ENCODE data around the gene PIK3R6.

PIK3R6 gene

GRCh38 chr17:8867361-8867981 is at the start of gene PIK3R6:
PIK3R6 (minus strand) TSS chr17:8867674; CDS start chr17:8849794, 17,880 bp downstream.
- H3K27me3 Mint-ChIP-seq (ENCODE audit: low read depth), result no peaks in the 10 kb centered on the region
- peak within 1 kb of the TSS; percentile 92 for H3K4me3 Mint-ChIP-seq
- H3K4me1 Mint-ChIP-seq (ENCODE audit: low read depth), result peaks cover 38% of the 10 kb centered on the region
- H3K36me3 Mint-ChIP-seq (ENCODE audit: low read depth), result peaks cover 11% of the 10 kb centered on the region
- H3K9me3 Mint-ChIP-seq, result no peaks in the 10 kb centered on the region
- H3K27ac Mint-ChIP-seq, result peak within 1 kb of the TSS; percentile 85

- H3K4me1 Mint-ChIP-seq (ENCODE audit: low read depth), result peaks cover 6% of the 10 kb centered on the region
- H3K27ac Mint-ChIP-seq, result no peak overlapping the region
Measured at GRCh38 chr17:8916466-8916865, 49.0 kb upstream of the PIK3R6 start.

GRCh38 chr17:8914554-8914953 is 47.1 kb upstream of the PIK3R6 start:
- H3K9me3 Mint-ChIP-seq, result peaks cover 11% of the 10 kb centered on the region
- H3K4me3 Mint-ChIP-seq, result no peak overlapping the region
- peaks cover 5% of the 10 kb centered on the region for H3K4me1 Mint-ChIP-seq (ENCODE audit: low read depth)
- H3K27ac Mint-ChIP-seq, result no peak overlapping the region
- peaks cover 40% of the 10 kb centered on the region for H3K36me3 Mint-ChIP-seq (ENCODE audit: low read depth)
- H3K27me3 Mint-ChIP-seq (ENCODE audit: low read depth), result no peaks in the 10 kb centered on the region

More at GRCh38 chr17:8916466-8916865, 49.0 kb upstream of the PIK3R6 start:
- H3K9me3 Mint-ChIP-seq, result peaks cover 11% of the 10 kb centered on the region
- no peak overlapping the region for H3K4me3 Mint-ChIP-seq
- no peaks in the 10 kb centered on the region for H3K27me3 Mint-ChIP-seq (ENCODE audit: low read depth)
- peaks cover 39% of the 10 kb centered on the region for H3K36me3 Mint-ChIP-seq (ENCODE audit: low read depth)

- peaks cover 43% of the 10 kb centered on the region for H3K36me3 Mint-ChIP-seq (ENCODE audit: low read depth)
- H3K27me3 Mint-ChIP-seq (ENCODE audit: low read depth), result no peaks in the 10 kb centered on the region
Measured at GRCh38 chr17:8913879-8914278, 46.4 kb upstream of the PIK3R6 start.

GRCh38 chr17:8913091-8913490 is 45.6 kb upstream of the PIK3R6 start:
- Mint-ChIP-seq H3K4me1 (ENCODE audit: low read depth) (peaks cover 2% of the 10 kb centered on the region), H3K9me3 (peaks cover 6% of the 10 kb centered on the region), H3K36me3 (ENCODE audit: low read depth) (peaks cover 45% of the 10 kb centered on the region), H3K27ac (no peak overlapping the region), H3K27me3 (ENCODE audit: low read depth) (no peaks in the 10 kb centered on the region), H3K4me3 (no peak overlapping the region)

More at GRCh38 chr17:8913879-8914278, 46.4 kb upstream of the PIK3R6 start:
- H3K4me1 Mint-ChIP-seq (ENCODE audit: low read depth), result peaks cover 4% of the 10 kb centered on the region
- H3K27ac Mint-ChIP-seq, result no peak overlapping the region
- H3K4me3 Mint-ChIP-seq, result no peak overlapping the region
- H3K9me3 Mint-ChIP-seq, result peaks cover 10% of the 10 kb centered on the region

- peaks cover 4% of the 10 kb centered on the region for H3K9me3 Mint-ChIP-seq
- no peak overlapping the region for H3K4me3 Mint-ChIP-seq
- H3K4me1 Mint-ChIP-seq (ENCODE audit: low read depth), result peaks cover 2% of the 10 kb centered on the region
- peaks cover 43% of the 10 kb centered on the region for H3K36me3 Mint-ChIP-seq (ENCODE audit: low read depth)
- no peak overlapping the region for H3K27ac Mint-ChIP-seq
- H3K27me3 Mint-ChIP-seq (ENCODE audit: low read depth), result no peaks in the 10 kb centered on the region
Measured at GRCh38 chr17:8912084-8912981, 44.9 kb upstream of the PIK3R6 start.

GRCh38 chr17:8910969-8911604 is 43.6 kb upstream of the PIK3R6 start:
- H3K4me3 Mint-ChIP-seq, result no peak overlapping the region
- no peaks in the 10 kb centered on the region for H3K9me3 Mint-ChIP-seq
- H3K27ac Mint-ChIP-seq, result no peak overlapping the region
- no peaks in the 10 kb centered on the region for H3K27me3 Mint-ChIP-seq (ENCODE audit: low read depth)
- H3K4me1 Mint-ChIP-seq (ENCODE audit: low read depth), result peaks cover 2% of the 10 kb centered on the region
- peaks cover 38% of the 10 kb centered on the region for H3K36me3 Mint-ChIP-seq (ENCODE audit: low read depth)

- no peak overlapping the region for H3K4me3 Mint-ChIP-seq
- H3K27me3 Mint-ChIP-seq (ENCODE audit: low read depth), result no peaks in the 10 kb centered on the region
- H3K36me3 Mint-ChIP-seq (ENCODE audit: low read depth), result peaks cover 41% of the 10 kb centered on the region
- H3K9me3 Mint-ChIP-seq, result no peaks in the 10 kb centered on the region
- peaks cover 4% of the 10 kb centered on the region for H3K4me1 Mint-ChIP-seq (ENCODE audit: low read depth)
- H3K27ac Mint-ChIP-seq, result no peak overlapping the region
Measured at GRCh38 chr17:8909586-8910270, 42.3 kb upstream of the PIK3R6 start.

- H3K27ac Mint-ChIP-seq, result no peak overlapping the region
- no peak overlapping the region for H3K4me3 Mint-ChIP-seq
- peaks cover 55% of the 10 kb centered on the region for H3K36me3 Mint-ChIP-seq (ENCODE audit: low read depth)
- H3K9me3 Mint-ChIP-seq, result no peaks in the 10 kb centered on the region
- H3K4me1 Mint-ChIP-seq (ENCODE audit: low read depth), result peaks cover 19% of the 10 kb centered on the region
- H3K27me3 Mint-ChIP-seq (ENCODE audit: low read depth), result no peaks in the 10 kb centered on the region
Measured at GRCh38 chr17:8905331-8905730, 37.9 kb upstream of the PIK3R6 start.

GRCh38 chr17:8904686-8905085 is 37.2 kb upstream of the PIK3R6 start:
- Mint-ChIP-seq H3K36me3 (ENCODE audit: low read depth) (peaks cover 58% of the 10 kb centered on the region), H3K9me3 (no peaks in the 10 kb centered on the region), H3K4me3 (no peak overlapping the region), H3K27me3 (ENCODE audit: low read depth) (no peaks in the 10 kb centered on the region), H3K4me1 (ENCODE audit: low read depth) (peaks cover 25% of the 10 kb centered on the region), H3K27ac (no peak overlapping the region)

- H3K9me3 Mint-ChIP-seq, result no peaks in the 10 kb centered on the region
- H3K4me1 Mint-ChIP-seq (ENCODE audit: low read depth), result peaks cover 27% of the 10 kb centered on the region
- H3K4me3 Mint-ChIP-seq, result no peak overlapping the region
- H3K36me3 Mint-ChIP-seq (ENCODE audit: low read depth), result peaks cover 56% of the 10 kb centered on the region
- no peaks in the 10 kb centered on the region for H3K27me3 Mint-ChIP-seq (ENCODE audit: low read depth)
- H3K27ac Mint-ChIP-seq, result no peak overlapping the region
Measured at GRCh38 chr17:8904201-8904600, 36.7 kb upstream of the PIK3R6 start.

GRCh38 chr17:8900626-8901585 is 33.4 kb upstream of the PIK3R6 start:
- Mint-ChIP-seq H3K4me1 (ENCODE audit: low read depth) (peaks cover 53% of the 10 kb centered on the region), H3K27me3 (ENCODE audit: low read depth) (no peaks in the 10 kb centered on the region), H3K9me3 (no peaks in the 10 kb centered on the region), H3K4me3 (peak overlapping the region; percentile 23), H3K27ac (peak overlapping the region; percentile 66), H3K36me3 (ENCODE audit: low read depth) (peaks cover 76% of the 10 kb centered on the region)

- Mint-ChIP-seq H3K4me3 (peak overlapping the region; percentile 12), H3K27me3 (ENCODE audit: low read depth) (no peaks in the 10 kb centered on the region), H3K36me3 (ENCODE audit: low read depth) (peaks cover 77% of the 10 kb centered on the region), H3K4me1 (ENCODE audit: low read depth) (peaks cover 54% of the 10 kb centered on the region), H3K9me3 (no peaks in the 10 kb centered on the region), H3K27ac (peak overlapping the region; percentile 66)
Measured at GRCh38 chr17:8900207-8900606, 32.7 kb upstream of the PIK3R6 start.

Data from T-helper 1 cell treated with Interleukin-12 subunit alpha and Interleukin-12 subunit beta and Interleukin-4 antibody, amounts not matched to agents 30 μg/mL and 1 μg/mL, for 36 hours (primary cell).